GM19023 (cell line): ENCODE measurements around the gene NFATC1.
A peak's percentile ranks its signal among the peaks of the same experiment; 100 is the strongest.

Experiments
- ATAC-seq: cut with Tn5 transposase; IDR thresholded peaks from one replicate; pipeline ENCODE4 v1.9.1; 2021; ENCODE audit warnings: mild to moderate bottlenecking, moderate library complexity; ENCODE audit not compliant: unreplicated experiment

The NFATC1 gene

DNA sequence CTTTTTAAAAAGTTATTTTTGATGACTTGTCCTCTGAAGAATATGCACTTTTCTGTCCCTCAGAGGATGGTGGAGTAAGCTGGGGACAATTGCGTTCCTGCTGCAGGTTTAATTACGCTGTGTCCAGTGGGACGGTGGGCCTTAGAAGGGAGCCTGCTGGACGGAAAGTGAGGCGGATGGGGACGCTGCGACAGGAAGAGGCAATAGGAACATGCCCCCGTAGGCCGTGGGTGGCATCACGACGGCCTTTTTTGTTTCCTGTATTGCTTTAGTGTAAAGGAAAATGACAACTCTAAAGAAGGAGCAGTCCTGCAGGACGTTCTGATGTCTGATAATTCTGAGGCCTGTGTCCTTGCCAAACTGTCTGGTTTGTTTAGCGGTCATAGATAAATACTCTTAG, 121.6 kb downstream of the NFATC1 start:
- no peak for ATAC-seq

- no peak for ATAC-seq
Measured at GRCh38 chr18:79518028-79518682, 122.4 kb downstream of the NFATC1 start.

GRCh38 chr18:79518683-79519128, 123.0 kb downstream of the NFATC1 start:
- no peak for ATAC-seq

DNA sequence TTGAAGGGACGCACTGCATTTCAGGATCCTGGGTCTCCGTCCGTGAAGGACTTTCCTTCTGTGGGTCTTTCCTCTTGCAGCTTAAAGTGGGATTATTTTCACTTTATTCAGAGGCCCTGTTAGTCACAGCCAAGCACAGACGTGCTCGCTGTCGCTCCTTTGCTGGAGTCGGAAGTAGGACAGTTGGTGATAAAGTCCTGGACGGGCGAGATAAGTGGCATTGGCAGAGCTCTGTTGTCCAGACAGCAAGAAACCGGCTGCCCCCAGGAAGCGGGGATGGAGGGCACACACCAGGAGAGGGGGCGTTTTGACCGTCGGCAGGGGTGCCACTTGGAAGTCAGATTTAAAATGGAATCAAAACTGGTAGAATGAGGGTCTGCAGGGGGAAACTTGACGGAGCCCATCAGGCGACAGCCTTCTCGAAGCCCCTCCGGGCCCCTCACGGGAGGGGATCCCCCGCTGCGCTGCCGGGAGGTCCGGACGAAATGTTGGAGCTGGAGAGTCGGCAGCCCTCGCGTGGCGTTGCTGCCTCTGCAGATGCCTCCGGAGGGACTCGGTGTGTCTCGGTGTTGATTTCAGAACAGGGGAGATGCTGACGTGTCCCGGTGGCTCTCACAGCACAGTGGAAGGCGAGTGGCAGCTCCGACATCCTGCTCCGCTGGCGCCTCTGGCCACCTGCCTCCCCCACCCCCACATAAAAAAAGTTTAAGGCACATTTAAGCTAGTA, 124.2 kb downstream of the NFATC1 start:
- no peak for ATAC-seq

- no peak for ATAC-seq
Measured at GRCh38 chr18:79520478-79521390, 125.0 kb downstream of the NFATC1 start.

DNA sequence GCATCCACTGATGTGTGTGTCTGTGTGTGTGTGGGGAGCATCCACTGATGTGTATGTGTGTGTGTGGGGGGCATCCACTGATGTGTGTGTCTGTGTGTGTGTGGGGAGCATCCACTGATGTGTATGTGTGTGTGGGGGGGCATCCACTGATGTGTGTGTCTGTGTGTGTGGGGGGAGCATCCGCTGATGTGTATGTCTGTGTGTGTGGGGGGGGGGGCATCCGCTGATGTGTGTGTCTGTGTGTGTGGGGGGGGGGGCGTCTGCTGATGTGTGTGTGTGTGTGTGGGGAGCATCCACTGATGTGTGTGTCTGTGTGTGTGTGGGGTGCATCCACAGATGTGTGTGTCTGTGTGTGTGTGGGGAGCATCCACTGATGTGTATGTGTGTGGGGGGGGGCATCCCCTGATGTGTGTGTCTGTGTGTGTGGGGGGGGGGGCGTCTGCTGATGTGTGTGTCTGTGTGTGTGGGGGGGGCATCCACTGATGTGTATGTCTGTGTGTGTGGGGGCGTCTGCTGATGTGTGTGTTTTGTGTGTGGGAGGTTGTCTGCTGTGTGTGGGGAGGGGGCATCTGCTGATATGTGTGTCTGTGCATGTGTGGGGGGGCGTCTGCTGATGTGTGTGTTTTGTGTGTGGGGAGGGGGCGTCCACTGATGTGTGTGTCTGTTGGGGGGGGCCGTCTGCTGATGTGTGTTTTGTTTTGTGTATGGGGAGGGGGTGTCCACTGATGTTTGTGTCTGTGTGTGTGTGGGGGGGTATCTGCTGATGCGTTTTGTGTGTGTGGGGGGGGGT, 125.9 kb downstream of the NFATC1 start:
- no peak for ATAC-seq

DNA sequence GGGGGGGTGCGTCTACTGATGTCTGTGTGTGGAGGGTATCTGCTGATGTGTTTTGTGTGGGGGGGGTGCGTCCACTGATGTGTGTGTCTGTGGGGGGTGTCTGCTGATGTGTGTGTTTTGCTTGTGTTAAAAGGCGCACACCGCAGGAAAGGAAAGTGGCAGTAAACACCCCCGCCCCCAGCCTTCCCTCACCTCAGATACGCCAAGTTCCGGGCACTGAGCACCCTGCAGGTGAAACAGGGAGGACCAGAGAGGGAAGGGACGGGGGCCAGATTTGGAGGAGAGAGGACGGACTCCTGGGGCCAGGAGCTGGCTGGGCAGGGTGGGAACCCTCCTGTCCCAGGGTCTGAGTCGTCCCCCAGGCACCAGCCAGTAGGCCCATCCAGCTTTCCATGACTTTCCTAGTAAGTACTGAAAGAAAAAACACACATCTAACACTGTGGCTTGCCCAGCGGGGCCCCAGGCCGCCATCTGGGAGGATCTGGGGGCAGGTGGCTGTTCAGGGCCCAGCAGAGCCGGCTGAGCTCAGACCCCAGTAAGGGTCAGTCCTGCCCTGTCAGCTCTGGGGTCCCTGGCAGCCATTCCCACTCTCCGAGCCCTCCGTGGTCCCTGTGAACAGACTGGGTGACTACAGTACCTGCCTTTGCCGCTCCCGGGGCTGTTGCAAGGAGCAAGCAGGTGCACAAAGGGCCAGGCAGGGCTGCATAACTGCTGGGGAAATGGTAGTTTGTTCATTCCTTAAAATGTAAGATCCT, 126.9 kb downstream of the NFATC1 start:
- no peak for ATAC-seq

- ATAC-seq, result peak; percentile 38
Measured at GRCh38 chr18:79523206-79523735, 127.5 kb downstream of the NFATC1 start.

DNA sequence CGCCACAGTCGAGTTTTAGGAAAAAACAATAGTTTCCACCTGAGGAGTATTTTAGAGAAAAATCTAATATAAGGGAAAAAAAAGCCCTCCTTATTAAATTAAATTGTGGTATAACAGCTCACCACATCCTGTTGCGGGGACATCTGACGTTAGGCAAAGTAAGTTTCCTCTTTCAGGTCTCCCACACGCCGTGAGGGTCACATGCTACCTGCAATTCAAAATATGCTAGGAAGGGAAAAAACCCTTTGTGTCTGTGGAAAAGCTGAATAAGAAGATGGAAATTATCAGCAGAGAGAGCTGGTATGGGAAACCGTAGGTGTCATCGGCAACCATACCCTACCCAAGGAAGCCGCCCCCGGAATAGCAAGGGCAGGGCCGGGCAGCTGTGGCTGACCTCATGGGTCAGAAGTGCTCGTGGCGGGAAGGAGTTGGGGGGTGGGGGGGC, 128.0 kb downstream of the NFATC1 start:
- ATAC-seq, result peak; percentile 60

- peak; percentile 45 for ATAC-seq
Measured at GRCh38 chr18:79524181-79525078, 128.7 kb downstream of the NFATC1 start.

DNA sequence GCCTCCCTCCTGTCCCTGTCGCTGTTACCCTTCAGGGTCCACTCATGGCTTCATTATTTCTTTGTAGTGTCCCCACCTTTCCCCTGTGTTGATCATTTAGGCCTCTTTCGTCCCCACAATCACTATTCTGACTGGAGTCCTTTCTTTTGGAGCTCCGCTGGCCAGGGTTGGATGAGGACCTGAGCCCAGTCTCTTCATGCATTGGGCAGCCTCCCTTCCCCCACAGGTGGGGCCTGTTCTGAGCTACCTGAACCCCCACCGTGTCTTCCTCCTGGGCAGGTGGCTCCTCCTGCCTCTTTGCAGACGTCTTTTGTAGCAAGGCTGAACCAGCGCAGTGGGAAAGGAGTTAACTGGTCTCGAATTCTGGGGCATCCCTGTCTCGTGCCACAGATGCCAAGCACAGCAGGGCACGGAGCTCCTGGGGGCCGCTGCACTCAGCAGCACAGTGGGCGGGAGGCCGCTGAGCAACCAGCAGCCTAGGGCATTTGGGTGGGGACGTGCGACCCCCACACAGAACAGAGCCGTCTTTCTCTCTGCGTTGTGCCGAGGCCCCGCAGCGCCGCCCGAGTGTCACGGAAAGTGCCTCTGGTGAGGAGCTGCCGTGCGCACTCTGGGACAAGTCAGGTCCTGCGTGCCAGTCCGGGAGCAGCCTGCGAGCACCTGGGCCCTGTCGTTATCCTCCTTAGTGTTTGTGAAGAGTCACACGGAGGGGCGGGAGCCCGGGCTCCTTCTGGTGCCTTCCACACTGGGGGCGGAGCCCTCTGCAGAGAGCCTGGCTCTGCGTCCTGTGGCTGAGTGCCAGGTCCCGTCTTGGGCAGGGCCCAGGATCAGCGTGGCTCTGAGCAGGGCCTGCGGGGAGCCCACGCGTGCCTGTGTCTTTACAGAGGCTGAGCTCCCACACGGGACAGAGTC, 130.1 kb downstream of the NFATC1 start:
- no peak for ATAC-seq

GRCh38 chr18:79526468-79527460, 131.0 kb downstream of the NFATC1 start:
- no peak for ATAC-seq

GRCh38 chr18:79527656-79528315, 132.1 kb downstream of the NFATC1 start:
- no peak for ATAC-seq

- ATAC-seq, result no peak
Measured at GRCh38 chr18:79528316-79528695, 132.6 kb downstream of the NFATC1 start.

DNA sequence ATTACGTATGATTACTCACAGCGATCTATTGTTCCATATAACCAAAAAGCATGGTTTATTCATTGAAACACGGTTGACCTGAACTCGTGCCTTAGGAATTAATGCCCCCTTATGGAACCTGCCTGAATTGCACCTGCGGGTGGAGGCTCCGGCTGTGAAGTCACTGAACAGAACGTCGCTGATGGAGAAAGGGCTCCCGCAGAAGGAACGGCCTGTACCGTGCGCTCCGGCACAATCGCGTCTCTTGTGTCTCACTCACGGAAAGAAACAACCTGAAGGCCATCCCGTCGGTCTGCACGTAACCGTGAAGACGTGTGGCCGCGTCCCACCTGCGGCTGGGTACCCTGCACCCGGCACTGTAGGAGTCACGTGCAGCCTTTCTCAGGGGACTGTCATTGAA, 133.1 kb downstream of the NFATC1 start:
- no peak for ATAC-seq

DNA sequence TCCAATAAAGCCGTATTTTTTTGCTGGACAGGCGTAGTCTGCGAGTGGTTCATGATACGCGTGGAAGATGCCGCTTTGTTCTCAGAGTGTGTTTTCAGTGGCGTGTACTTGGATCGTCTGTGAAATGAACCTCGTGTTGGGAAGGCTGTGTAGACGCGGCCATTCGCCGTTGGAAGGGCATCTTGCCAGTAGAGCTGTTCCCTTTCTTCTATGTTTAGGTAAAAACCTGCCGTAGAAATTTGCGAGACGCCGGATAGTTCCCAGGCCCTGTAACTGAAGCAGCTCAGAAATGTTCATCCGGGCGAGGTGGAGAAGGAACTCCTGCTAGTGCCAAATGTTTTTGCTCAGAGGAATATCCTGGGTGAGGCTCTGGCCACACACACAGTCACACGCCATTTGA, 133.6 kb downstream of the NFATC1 start:
- no peak for ATAC-seq
